Measurements from ENCODE around the gene IL6ST. TPM values are rescaled to one million over a fixed set of nuclear protein-coding genes. Genes with fewer than 3 reads are reported as not detected.
"Not testable (repeated sequence)": the region's sequence is repeated elsewhere in the genome, so short reads cannot be mapped to it uniquely, and the experiment has no call there.

IL6ST gene
- total RNA-seq, 4 donors from 2014 or later = 88.8 to 179 (median 116) TPM

DNA sequence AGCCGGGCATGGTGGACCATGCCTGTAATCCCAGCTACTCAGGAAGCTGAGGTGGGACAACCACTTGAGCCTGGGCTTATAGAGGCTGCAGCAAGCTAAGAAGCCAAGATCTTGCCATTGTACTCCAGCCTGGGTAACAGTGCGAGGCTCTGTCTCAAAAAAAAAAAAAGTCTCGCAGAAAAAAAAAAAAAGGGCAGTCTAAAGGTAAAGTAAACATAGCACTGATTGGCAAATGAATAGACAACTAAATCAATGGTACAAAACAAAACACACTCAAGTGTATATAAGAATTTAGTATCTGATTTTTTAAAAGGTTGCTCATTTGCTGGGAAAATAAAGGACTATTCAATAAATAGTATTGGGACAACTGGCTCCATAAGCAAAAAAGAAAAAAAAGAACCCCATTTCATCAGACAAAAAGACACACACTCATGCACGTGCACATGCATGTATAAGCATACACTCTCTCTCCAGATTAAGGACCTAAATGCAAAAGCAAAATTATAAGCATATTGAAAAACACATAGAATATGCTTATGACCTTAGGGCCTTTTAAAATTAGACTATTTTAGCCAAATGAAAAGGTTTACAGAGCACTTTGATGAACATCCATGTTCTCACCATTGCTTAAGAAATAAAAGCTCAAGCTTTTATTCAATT lies 5.7 kb downstream of the IL6ST start:
- peaks cover 0 to 4% (median 0%) of the 10 kb centered on the region in 3 donors for H3K36me3 ChIP-seq
- peak overlapping the region in 1 of 4 donors; percentile 0 for H3K4me3 ChIP-seq
- H3K4me1 ChIP-seq = peaks cover 0 to 16% (median 0%) of the 10 kb centered on the region in 4 donors
- H3K9me3 ChIP-seq = no peaks in the 10 kb centered on the region
- TF ChIP-seq CTCF (IDR thresholded peaks at IDR 0.05) (no peak), POLR2A (IDR thresholded peaks at IDR 0.05) (no peak)
- DNase-seq = no peak
- no peaks in the 10 kb centered on the region for H3K27me3 ChIP-seq
- H3K27ac ChIP-seq = peak overlapping the region in 1 of 4 donors; percentile 1

DNA sequence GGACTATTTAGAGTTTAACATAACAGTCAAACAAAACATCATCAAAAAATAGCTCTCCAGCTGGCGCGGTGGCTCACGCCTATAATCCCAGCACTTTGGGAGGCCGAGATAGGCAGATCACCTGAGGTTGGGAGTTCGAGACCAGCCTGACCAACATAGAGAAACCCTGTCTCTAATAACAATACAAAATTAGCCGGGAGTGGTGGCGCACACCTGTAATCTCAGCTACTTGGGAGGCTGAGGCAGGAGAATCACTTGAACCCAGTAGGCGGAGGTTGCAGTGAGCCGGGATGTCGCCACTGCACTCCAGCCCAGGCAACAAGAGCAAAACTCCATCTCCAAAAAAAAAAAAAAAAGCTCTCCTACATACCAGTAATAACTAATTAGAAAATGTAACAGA lies 6.3 kb downstream of the IL6ST start:
- H3K4me1 ChIP-seq = peaks cover 0 to 21% (median 0%) of the 10 kb centered on the region in 4 donors
- DNase-seq, H3K9me3 ChIP-seq, H3K27ac ChIP-seq, H3K36me3 ChIP-seq, H3K27me3 ChIP-seq, H3K4me3 ChIP-seq: not testable (repeated sequence)

DNA sequence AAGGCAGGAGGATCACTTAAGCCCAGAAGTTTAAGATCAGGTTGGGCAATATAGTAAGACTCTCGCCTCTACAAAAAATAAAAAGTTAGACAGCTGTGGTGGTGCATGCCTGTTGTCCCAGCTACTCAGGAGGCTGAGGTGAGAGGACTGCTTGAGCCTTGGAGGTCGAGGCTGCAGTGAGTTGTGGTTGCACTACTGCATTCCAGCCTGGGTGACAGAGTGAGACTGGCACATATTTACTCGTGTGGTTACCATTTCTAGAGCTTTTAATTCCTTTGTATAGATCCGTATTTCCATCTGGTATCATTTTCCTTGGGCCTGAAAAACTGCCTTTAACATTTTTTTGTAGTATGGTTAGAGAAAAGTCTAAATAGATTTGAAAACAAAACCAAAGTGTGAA lies 7.8 kb downstream of the IL6ST start:
- H3K27ac ChIP-seq = no peak overlapping the region
- H3K4me3 ChIP-seq = no peak overlapping the region
- peaks cover 0 to 9% (median 0%) of the 10 kb centered on the region in 3 donors for H3K36me3 ChIP-seq
- TF ChIP-seq POLR2A (IDR thresholded peaks at IDR 0.05) = no peak
- no peaks in the 10 kb centered on the region for H3K27me3 ChIP-seq
- H3K4me1 ChIP-seq = peaks cover 0 to 26% (median 0%) of the 10 kb centered on the region in 4 donors
- H3K9me3 ChIP-seq = no peaks in the 10 kb centered on the region
- DNase-seq = no peak

DNA sequence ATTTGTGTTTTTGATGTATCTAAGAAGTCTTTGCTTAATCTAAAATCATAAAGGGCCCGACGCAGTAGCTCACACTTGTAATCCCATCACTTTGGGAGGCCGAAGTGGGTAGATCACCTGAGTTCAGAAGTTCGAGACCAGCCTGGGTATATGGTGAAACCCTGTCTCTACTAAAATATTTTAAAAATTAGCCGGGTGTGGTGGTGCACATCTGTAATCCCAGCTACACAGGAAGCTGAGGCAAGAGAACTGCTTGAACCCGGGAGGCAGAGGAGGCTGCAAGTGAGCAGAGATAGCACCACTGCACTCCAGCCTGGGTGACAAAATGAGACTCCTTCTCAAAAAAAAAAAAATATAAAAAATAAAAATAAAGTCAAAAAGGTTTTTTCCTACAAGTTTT lies 9.6 kb downstream of the IL6ST start:
- no peaks in the 10 kb centered on the region for H3K27me3 ChIP-seq
- no peak for DNase-seq
- H3K9me3 ChIP-seq = no peaks in the 10 kb centered on the region
- TF ChIP-seq CTCF (IDR thresholded peaks at IDR 0.05) = no peak
- no peak for TF ChIP-seq POLR2A (IDR thresholded peaks at IDR 0.05)
- H3K36me3 ChIP-seq = peaks cover 0 to 26% (median 0%) of the 10 kb centered on the region in 3 donors
- no peak overlapping the region for H3K4me3 ChIP-seq
- H3K4me1 ChIP-seq = peaks cover 0 to 26% (median 0%) of the 10 kb centered on the region in 4 donors
- peak overlapping the region in 1 of 4 donors; percentile 34 for H3K27ac ChIP-seq

- Histone ChIP-seq H3K9me3 (no peaks in the 10 kb centered on the region), H3K4me1 (peaks cover 0 to 22% (median 0%) of the 10 kb centered on the region in 4 donors), H3K4me3 (no peak overlapping the region), H3K36me3 (peaks cover 0 to 30% (median 0%) of the 10 kb centered on the region in 3 donors), H3K27me3 (no peaks in the 10 kb centered on the region), H3K27ac (no peak overlapping the region)
- no peak for DNase-seq
- TF ChIP-seq POLR2A (IDR thresholded peaks at IDR 0.05) (no peak), CTCF (IDR thresholded peaks at IDR 0.05) (no peak)
These were observed 10.8 kb downstream of the IL6ST start for GRCh38 chr5:55983986-55984385.

GRCh38 chr5:55982957-55983381 lies 11.8 kb downstream of the IL6ST start:
- no peak overlapping the region for H3K4me3 ChIP-seq
- H3K4me1 ChIP-seq = peaks cover 0 to 24% (median 0%) of the 10 kb centered on the region in 4 donors
- DNase-seq = peak in 1 of 3 donors; percentile 60
- no peaks in the 10 kb centered on the region for H3K27me3 ChIP-seq
- H3K36me3 ChIP-seq = peaks cover 0 to 31% (median 0%) of the 10 kb centered on the region in 3 donors
- H3K27ac ChIP-seq = no peak overlapping the region
- TF ChIP-seq CTCF (IDR thresholded peaks at IDR 0.05) = peak in 2 of 6 experiments; percentile 29 to 41
- no peak for TF ChIP-seq POLR2A (IDR thresholded peaks at IDR 0.05)
- no peaks in the 10 kb centered on the region for H3K9me3 ChIP-seq

Data from Peyer's patch (tissue), 4 donors.